GM19035 (cell line): ENCODE measurements around the gene GSS.

Experiments used
- ATAC-seq: cut with Tn5 transposase; IDR thresholded peaks from one replicate; pipeline ENCODE4 v1.9.1; 2021; ENCODE audit not compliant: unreplicated experiment

GSS gene

GRCh38 chr20:34994509-34995131 lies 39.0 kb upstream of the GSS start:
- no peak for ATAC-seq

GRCh38 chr20:34993941-34994508 lies 38.4 kb upstream of the GSS start:
- ATAC-seq, result no peak

- no peak for ATAC-seq
Measured at GRCh38 chr20:34992751-34993417, 37.3 kb upstream of the GSS start.

GRCh38 chr20:34990661-34991214 lies 35.1 kb upstream of the GSS start:
- no peak for ATAC-seq

- no peak for ATAC-seq
Measured at GRCh38 chr20:34990231-34990630, 34.6 kb upstream of the GSS start.

- ATAC-seq, result no peak
Measured at GRCh38 chr20:34989670-34990069, 34.1 kb upstream of the GSS start.

GRCh38 chr20:34989118-34989517 lies 33.5 kb upstream of the GSS start:
- ATAC-seq, result no peak

- no peak for ATAC-seq
Measured at GRCh38 chr20:34988191-34988540, 32.6 kb upstream of the GSS start.

- no peak for ATAC-seq
Measured at GRCh38 chr20:34987288-34988190, 31.9 kb upstream of the GSS start.

- no peak for ATAC-seq
Measured at GRCh38 chr20:34986311-34987287, 31.0 kb upstream of the GSS start.

- no peak for ATAC-seq
Measured at GRCh38 chr20:34985461-34986310, 30.1 kb upstream of the GSS start.

- ATAC-seq, result no peak
Measured at GRCh38 chr20:34984756-34985261, 29.2 kb upstream of the GSS start.

- no peak for ATAC-seq
Measured at GRCh38 chr20:34983995-34984735, 28.6 kb upstream of the GSS start.

- ATAC-seq, result no peak
Measured at GRCh38 chr20:34983089-34983820, 27.6 kb upstream of the GSS start.

- ATAC-seq, result no peak
Measured at GRCh38 chr20:34982270-34983088, 26.9 kb upstream of the GSS start.

GRCh38 chr20:34980543-34981233 lies 25.1 kb upstream of the GSS start:
- no peak for ATAC-seq
